A673 (cell line): ENCODE data around the gene UGT2B7. TPM values are rescaled to one million over a fixed set of nuclear protein-coding genes. Genes with fewer than 3 reads are reported as not detected.
"Not testable (repeated sequence)": the region's sequence is repeated elsewhere in the genome, so short reads cannot be mapped to it uniquely, and the experiment has no call there.

Experiments
- BruUV-seq: library from RNA; stranded (reverse); fragments of 400-500 nt; replicated peaks from 2 replicates; lab custom pipeline; 2021; lab: Mats Ljungman, UMichigan
- CTCF ChIA-PET: fragments of 300-600 bp; sonication (Branson Sonifier 250); formaldehyde crosslinking; loops from one replicate; lab custom pipeline; 2022; ENCODE audit warnings: antibody characterized with exemption; lab: Charles Lee
- POLR2A ChIA-PET: fragments of 300-600 bp; sonication (Branson Sonifier 250); formaldehyde crosslinking; loops from one replicate; lab custom pipeline; 2022; ENCODE audit warnings: antibody characterized with exemption; ENCODE audit not compliant: low non-redundant PET; lab: Charles Lee
- DNase-seq: peaks from one replicate; pipeline ENCODE4 v3.0.0-alpha.2; 2015; ENCODE audit warnings: low spot score
- H3K27ac ChIP-seq: fragments of 200-600 bp; sonication (generic); 2 replicates; pipeline ENCODE4 v1.5.1; 2016; ENCODE audit warnings: mixed run types, low read depth, mild to moderate bottlenecking, mixed read lengths, antibody characterized with exemption, low read length; ENCODE audit not compliant: poor library complexity, severe bottlenecking
- H3K27me3 ChIP-seq: fragments of 200-600 bp; sonication (generic); replicated peaks from 2 replicates; pipeline ENCODE4 v1.6.1; 2017; ENCODE audit warnings: mixed run types, low read depth, mild to moderate bottlenecking, mixed read lengths, antibody characterized with exemption, low read length; ENCODE audit not compliant: insufficient read depth, poor library complexity
- H3K36me3 ChIP-seq: fragments of 200-600 bp; sonication (generic); 2 replicates; pipeline ENCODE4 v1.6.1; 2016; ENCODE audit warnings: mixed run types, mild to moderate bottlenecking, mixed read lengths, antibody characterized with exemption, low read length; ENCODE audit not compliant: insufficient read depth, poor library complexity, severe bottlenecking
- H3K4me1 ChIP-seq: fragments of 200-600 bp; sonication (generic); 2 replicates; pipeline ENCODE4 v1.6.1; 2017; ENCODE audit warnings: mixed run types, mild to moderate bottlenecking, mixed read lengths, antibody characterized with exemption, low read length; ENCODE audit not compliant: insufficient read depth, poor library complexity, severe bottlenecking
- H3K4me3 ChIP-seq: fragments of 200-600 bp; sonication (generic); 2 replicates; pipeline ENCODE4 v1.5.1; 2016; ENCODE audit warnings: low read depth, mixed run types, mild to moderate bottlenecking, mixed read lengths, low read length; ENCODE audit not compliant: poor library complexity, severe bottlenecking
- H3K9me3 ChIP-seq: fragments of 200-600 bp; sonication (generic); 2 replicates; pipeline ENCODE4 v1.6.1; 2016; ENCODE audit warnings: mixed run types, low read depth, mild to moderate bottlenecking, mixed read lengths, antibody characterized with exemption, low read length; ENCODE audit not compliant: poor library complexity, severe bottlenecking
- CTCF ChIP-seq: fragments of 300-800, 200-600 bp; sonication (generic); conservative IDR thresholded peaks from 2 replicates; pipeline ENCODE4 v1.5.1; 2017; ENCODE audit warnings: low read depth, mild to moderate bottlenecking, antibody characterized with exemption, low read length, moderate library complexity, mixed read lengths
- EZH2 ChIP-seq: fragments of 200-600 bp; sonication (generic); IDR thresholded peaks from 2 replicates; pipeline ENCODE4 v1.6.1; 2017; ENCODE audit warnings: borderline replicate concordance, low read depth, mild to moderate bottlenecking, mixed read lengths, antibody characterized with exemption, low read length; ENCODE audit not compliant: poor library complexity, severe bottlenecking
- intact Hi-C: fragments of 100-400 bp; cut with micrococcal nuclease; formaldehyde crosslinking; loops from one replicate; pipeline ENCODE4 v1.10.0; 2022; ENCODE audit not compliant: unreplicated experiment
- total RNA-seq: library from RNA; stranded (reverse); gene quantifications from 2 replicates; pipeline ENCODE4 v1.2.3, GENCODE V29; 2021

Gene UGT2B7
- total RNA-seq, 1 experiment from 2014 or later: not detected

- CTCF ChIA-PET: no interaction called here
- H3K4me3 ChIP-seq: no peak overlapping the region
- no peak for TF ChIP-seq EZH2
- no peak for TF ChIP-seq CTCF
- no TSS peak for BruUV-seq
- no peaks in the 10 kb centered on the region for H3K27me3 ChIP-seq
- H3K9me3 ChIP-seq: no peaks in the 10 kb centered on the region
- intact Hi-C loops: no loop called here
- H3K36me3 ChIP-seq: no peaks in the 10 kb centered on the region
- DNase-seq: no peak
- POLR2A ChIA-PET: no interaction called here
- no peak overlapping the region for H3K27ac ChIP-seq
- no peaks in the 10 kb centered on the region for H3K4me1 ChIP-seq
Measured at GRCh38 chr4:69099910-69100309, 3.6 kb downstream of the UGT2B7 start.

DNA sequence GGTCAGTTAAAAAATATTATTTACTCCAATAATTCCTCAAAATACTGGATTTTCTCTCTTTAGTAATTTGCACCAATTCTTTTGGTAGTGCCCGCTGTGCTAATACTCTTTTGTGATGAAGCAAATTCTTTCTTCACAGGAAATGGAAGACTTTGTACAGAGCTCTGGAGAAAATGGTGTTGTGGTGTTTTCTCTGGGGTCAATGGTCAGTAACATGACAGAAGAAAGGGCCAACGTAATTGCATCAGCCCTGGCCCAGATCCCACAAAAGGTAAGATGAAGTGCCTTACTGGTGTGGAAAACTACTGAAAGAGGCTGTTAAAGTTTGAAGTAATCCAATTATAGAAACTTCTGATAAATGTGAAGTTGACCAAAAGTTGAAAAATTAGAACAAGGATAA is 6.4 kb downstream of the UGT2B7 start:
- intact Hi-C loops: not testable (repeated sequence)

GRCh38 chr4:69104719-69105275 is 8.5 kb downstream of the UGT2B7 start:
- Histone ChIP-seq H3K27ac (no peak overlapping the region), H3K4me3 (no peak overlapping the region), H3K4me1 (no peaks in the 10 kb centered on the region), H3K36me3 (no peaks in the 10 kb centered on the region), H3K9me3 (no peaks in the 10 kb centered on the region), H3K27me3 (no peaks in the 10 kb centered on the region)
- TF ChIP-seq CTCF (no peak), EZH2 (no peak)
- no TSS peak for BruUV-seq
- CTCF ChIA-PET: no interaction called here
- intact Hi-C loops: no loop called here
- no peak for DNase-seq
- POLR2A ChIA-PET: no interaction called here

More for the DNA sequence above, 6.4 kb downstream of the UGT2B7 start:
- H3K27ac ChIP-seq, CTCF ChIA-PET, H3K9me3 ChIP-seq, H3K36me3 ChIP-seq, POLR2A ChIA-PET, BruUV-seq, H3K4me1 ChIP-seq, DNase-seq, H3K27me3 ChIP-seq, H3K4me3 ChIP-seq: not testable (repeated sequence)

DNA sequence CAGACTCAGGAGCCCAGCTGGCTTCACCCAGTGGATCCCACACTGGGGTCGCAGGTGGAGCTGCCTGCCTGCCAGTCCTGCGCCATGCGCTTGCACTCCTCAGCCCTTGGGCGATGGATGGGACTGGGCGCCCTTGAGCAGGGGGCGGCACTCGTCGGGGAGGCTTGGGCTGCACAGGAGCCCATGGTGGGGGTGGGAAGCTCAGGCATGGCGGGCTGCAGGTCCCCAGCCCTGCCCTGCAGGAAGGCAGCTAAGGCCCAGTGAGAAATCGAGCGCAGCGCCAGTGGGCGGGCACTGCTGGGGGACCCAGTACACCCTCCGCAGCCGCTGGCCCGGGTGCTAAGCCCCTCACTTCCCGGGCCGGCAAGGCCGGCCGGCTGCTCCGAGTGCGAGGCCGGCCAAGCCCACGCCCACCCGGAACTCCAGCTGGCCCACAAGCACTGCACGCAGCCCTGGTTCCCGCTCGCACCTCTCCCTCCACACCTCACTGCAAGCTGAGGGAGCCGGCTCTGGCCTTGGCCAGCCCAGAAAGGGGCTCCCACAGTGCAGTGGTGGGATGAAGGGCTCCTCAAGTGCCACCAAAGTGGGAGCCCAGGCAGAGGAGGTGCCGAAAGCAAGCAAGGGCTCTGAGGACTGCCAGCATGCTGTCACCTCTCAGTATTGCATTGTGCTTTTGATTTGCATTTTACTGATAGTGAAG is 19.0 kb downstream of the UGT2B7 start:
- BruUV-seq, H3K27ac ChIP-seq, H3K9me3 ChIP-seq, POLR2A ChIA-PET, H3K27me3 ChIP-seq, H3K4me1 ChIP-seq, H3K36me3 ChIP-seq, intact Hi-C loops, CTCF ChIA-PET, DNase-seq, H3K4me3 ChIP-seq: not testable (repeated sequence)
